Measurements from ENCODE around the gene TMX2. TPM values are rescaled to one million over a fixed set of nuclear protein-coding genes. Genes with fewer than 3 reads are reported as not detected.

Gene TMX2
- total and polyA plus RNA-seq, 9 of the 15 experiments (the other 6 are each of a cell fraction or from before 2014, with no cell fraction given): 176 to 433 (median 227) TPM

DNA sequence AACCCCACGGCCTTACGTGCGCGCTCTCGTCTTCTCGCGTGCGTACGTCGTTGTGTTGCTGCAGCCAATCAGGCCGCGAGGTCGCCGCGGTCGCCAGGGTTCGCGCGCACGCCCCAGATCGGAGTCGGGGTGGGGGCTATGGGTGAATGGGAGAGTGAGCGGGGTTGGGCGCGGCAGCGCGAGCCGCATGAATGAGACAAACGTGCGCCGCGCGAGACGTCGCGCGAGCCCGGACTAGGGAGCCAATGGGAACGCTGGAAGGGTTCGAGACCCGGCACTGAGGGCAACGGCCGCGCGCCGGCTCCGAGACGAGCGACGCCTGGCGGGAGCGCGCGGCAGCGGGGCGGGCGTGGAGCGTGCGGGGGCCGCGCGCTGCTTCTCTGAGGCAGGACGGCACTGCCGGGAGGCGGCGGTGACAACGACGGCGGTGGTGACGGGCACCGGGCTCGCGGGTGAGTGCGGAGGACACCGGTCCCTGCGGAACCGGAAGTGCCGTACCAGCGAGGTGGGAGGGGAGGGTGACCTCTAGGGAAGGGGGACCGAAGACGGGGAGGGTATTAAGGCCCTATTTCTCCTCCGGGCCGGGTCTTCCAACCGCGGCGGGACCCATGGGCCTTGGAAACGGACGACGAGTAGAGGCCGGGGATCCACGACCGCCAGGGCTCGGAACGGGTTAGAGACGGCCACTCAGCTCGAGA lies 44.5 kb upstream of the TMX2 start, which contains the start of gene ZDHHC5 (continued):
- TF ChIP-seq, protein P1, sequence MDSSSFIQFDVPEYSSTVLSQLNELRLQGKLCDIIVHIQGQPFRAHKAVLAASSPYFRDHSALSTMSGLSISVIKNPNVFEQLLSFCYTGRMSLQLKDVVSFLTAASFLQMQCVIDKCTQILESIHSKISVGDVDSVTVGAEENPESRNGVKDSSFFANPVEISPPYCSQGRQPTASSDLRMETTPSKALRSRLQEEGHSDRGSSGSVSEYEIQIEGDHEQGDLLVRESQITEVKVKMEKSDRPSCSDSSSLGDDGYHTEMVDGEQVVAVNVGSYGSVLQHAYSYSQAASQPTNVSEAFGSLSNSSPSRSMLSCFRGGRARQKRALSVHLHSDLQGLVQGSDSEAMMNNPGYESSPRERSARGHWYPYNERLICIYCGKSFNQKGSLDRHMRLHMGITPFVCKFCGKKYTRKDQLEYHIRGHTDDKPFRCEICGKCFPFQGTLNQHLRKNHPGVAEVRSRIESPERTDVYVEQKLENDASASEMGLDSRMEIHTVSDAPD (CRISPR knock-in tag; IDR thresholded peaks at IDR 0.05): no peak
- TF ChIP-seq ZNF134 (CRISPR knock-in tag; conservative IDR thresholded peaks at IDR 0.05): no peak
- TF ChIP-seq ZBTB49 (CRISPR knock-in tag; IDR thresholded peaks at IDR 0.05; ENCODE audit: borderline replicate concordance): no peak
- peak; percentile 84 for TF ChIP-seq BHLHE40 (IDR thresholded peaks at IDR 0.05; ENCODE audit: low read length)
- TF ChIP-seq ZNF431 (CRISPR knock-in tag; IDR thresholded peaks at IDR 0.05): 0 out of 2 replicates have a peak, but pooled peaks have one; percentile 56
- TF ChIP-seq, protein P2, sequence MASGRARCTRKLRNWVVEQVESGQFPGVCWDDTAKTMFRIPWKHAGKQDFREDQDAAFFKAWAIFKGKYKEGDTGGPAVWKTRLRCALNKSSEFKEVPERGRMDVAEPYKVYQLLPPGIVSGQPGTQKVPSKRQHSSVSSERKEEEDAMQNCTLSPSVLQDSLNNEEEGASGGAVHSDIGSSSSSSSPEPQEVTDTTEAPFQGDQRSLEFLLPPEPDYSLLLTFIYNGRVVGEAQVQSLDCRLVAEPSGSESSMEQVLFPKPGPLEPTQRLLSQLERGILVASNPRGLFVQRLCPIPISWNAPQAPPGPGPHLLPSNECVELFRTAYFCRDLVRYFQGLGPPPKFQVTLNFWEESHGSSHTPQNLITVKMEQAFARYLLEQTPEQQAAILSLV (tag; IDR thresholded peaks at IDR 0.05): no peak
- TF ChIP-seq, protein P3, sequence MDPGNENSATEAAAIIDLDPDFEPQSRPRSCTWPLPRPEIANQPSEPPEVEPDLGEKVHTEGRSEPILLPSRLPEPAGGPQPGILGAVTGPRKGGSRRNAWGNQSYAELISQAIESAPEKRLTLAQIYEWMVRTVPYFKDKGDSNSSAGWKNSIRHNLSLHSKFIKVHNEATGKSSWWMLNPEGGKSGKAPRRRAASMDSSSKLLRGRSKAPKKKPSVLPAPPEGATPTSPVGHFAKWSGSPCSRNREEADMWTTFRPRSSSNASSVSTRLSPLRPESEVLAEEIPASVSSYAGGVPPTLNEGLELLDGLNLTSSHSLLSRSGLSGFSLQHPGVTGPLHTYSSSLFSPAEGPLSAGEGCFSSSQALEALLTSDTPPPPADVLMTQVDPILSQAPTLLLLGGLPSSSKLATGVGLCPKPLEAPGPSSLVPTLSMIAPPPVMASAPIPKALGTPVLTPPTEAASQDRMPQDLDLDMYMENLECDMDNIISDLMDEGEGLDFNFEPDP (CRISPR knock-in tag; IDR thresholded peaks at IDR 0.05): no peak
- TF ChIP-seq, protein P4, sequence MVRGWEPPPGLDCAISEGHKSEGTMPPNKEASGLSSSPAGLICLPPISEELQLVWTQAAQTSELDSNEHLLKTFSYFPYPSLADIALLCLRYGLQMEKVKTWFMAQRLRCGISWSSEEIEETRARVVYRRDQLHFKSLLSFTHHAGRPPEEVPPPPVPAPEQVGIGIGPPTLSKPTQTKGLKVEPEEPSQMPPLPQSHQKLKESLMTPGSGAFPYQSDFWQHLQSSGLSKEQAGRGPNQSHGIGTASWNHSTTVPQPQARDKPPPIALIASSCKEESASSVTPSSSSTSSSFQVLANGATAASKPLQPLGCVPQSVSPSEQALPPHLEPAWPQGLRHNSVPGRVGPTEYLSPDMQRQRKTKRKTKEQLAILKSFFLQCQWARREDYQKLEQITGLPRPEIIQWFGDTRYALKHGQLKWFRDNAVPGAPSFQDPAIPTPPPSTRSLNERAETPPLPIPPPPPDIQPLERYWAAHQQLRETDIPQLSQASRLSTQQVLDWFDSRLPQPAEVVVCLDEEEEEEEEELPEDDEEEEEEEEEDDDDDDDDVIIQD (CRISPR knock-in tag; IDR thresholded peaks at IDR 0.05): no peak
- peak; percentile 55; the same call in 1 of the 2 replicates for TF ChIP-seq GTF2E2 (tag; IDR thresholded peaks at IDR 0.05)
- TF ChIP-seq ZNF830 (CRISPR knock-in tag; IDR thresholded peaks at IDR 0.05): no peak
- no peak for TF ChIP-seq PBX2 (CRISPR knock-in tag; IDR thresholded peaks at IDR 0.05; ENCODE audit: low read depth)
- no peak for TF ChIP-seq PBX2 (tag; conservative IDR thresholded peaks at IDR 0.05; ENCODE audit: low read depth)
- no peak for TF ChIP-seq PURB (CRISPR knock-in tag; IDR thresholded peaks at IDR 0.05; ENCODE audit: low read depth)
- no peak for TF ChIP-seq SRSF3 (IDR thresholded peaks at IDR 0.05; ENCODE audit: insufficient read depth, low read length)
- peak; percentile 75 for TF ChIP-seq ELF4 (CRISPR knock-in tag; IDR thresholded peaks at IDR 0.05)
- TF ChIP-seq STAG1 (CRISPR knock-in tag; IDR thresholded peaks at IDR 0.05; ENCODE audit: borderline replicate concordance): no peak; the same call in 1 of the 2 replicates
- TF ChIP-seq TBP (optimal IDR thresholded peaks at IDR 0.05; ENCODE audit: low read depth, low read length): peak; percentile 74
